DLD1 (cell line): Measurements from ENCODE around the gene ADAM10.

Source experiments
- in situ Hi-C: cut with HindIII; loops from 2 replicates; pipeline ENCODE4 v1.10.0; 2017; ENCODE audit warnings: low sequenced_read_pairs

The ADAM10 gene

GRCh38 chr15:58555162-58556027 is 194.1 kb downstream of the ADAM10 start:
- in situ Hi-C loops = no loop called here

- in situ Hi-C loops = no loop called here
Observed at GRCh38 chr15:58554758-58555157, 194.7 kb downstream of the ADAM10 start.

DNA sequence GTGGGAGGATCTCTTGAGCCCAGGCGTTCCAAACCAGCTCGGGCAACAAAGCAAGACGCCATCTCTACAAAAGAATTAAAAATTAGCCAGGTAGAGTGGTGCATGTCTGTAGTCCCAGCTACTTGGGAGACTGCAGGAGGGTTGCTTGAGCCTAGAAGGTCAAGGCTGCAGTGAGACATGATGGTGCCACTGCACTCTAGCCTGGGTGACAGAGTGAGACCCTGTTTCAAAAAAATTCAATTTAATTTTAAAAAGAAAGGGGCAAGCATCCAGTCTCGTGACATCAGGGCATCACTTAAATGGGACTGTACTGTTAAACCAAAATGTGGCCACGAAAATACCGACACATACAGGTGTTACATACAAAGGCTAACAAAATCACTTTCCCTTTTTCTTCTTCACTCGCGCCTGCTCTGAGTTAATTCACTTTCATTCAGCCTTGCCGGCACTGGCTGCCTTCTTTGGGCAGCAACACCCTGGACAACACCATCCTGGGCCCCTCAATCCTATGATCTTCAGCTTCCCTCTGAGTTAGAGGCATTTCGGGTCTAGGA is 196.1 kb downstream of the ADAM10 start:
- in situ Hi-C loops = no loop called here

- in situ Hi-C loops = no loop called here
Observed at GRCh38 chr15:58552505-58553364, 196.8 kb downstream of the ADAM10 start.

DNA sequence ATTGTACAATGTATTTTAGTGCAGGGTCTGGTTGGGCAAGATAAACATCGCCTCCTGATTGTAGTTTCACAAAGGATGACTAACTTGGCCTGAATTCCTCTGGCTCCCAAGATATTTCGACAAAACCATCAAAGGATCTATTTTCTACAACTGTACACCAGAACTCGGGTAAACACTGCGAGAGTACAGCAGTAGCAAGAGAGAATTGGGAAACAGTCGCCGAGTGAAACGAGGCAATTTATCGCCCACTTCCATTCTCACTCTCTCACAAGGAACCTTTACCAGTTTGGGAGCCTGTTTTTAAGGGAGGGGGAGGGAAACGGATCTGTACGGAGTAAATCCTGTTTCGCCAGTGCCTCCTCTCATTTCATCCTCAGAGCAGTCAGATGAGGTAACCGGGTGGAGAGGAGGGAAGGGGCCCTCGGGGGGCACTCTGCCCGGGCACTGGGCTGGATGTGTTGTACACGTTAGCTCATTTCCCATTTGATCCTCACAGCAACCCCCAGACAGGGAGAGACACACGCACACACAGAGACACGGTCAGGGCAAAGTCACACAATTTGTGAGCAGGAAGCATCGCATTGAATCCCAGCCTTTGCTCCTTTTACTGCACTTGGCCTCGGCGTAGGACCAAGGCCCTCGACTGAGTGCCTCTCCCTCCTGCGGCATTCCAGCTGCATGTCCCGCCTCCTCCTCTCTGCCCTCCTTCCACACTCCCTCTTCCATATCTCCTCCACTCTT is 197.6 kb downstream of the ADAM10 start:
- in situ Hi-C loops = no loop called here

DNA sequence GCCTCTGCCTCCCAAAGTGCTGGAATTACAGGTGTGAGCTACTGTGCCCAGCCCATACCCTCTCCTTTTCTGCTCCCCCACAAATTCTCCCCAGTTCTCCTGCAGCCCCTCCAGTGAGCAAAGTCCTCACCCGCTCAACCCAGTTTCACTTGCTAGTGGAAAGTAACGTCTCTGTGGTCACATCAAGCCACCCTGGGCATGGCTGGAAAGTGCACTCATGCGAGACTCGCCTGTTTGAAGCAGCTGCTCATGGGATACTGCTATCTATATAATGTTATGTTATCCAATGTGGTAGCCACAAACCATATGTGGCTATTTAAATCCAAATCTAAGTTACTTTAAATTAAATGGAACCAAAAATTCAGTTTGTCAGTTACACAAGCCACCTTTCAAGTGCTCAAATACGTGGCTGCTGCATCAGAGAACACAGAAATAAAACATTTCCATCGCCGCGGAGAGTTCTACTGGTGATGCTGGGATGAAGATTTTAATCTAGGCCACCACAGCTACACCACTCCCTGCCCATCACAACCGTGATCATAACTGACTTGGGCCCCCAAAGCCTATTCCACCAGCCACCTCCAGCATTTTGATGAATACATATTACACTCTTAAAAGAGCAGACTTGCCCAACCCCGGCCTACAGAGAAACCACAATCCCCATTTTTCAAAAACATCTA is 198.3 kb downstream of the ADAM10 start:
- in situ Hi-C loops = no loop called here

GRCh38 chr15:58549785-58550074 is 199.8 kb downstream of the ADAM10 start:
- in situ Hi-C loops = no loop called here

GRCh38 chr15:58549013-58549784 is 200.3 kb downstream of the ADAM10 start:
- in situ Hi-C loops = no loop called here

DNA sequence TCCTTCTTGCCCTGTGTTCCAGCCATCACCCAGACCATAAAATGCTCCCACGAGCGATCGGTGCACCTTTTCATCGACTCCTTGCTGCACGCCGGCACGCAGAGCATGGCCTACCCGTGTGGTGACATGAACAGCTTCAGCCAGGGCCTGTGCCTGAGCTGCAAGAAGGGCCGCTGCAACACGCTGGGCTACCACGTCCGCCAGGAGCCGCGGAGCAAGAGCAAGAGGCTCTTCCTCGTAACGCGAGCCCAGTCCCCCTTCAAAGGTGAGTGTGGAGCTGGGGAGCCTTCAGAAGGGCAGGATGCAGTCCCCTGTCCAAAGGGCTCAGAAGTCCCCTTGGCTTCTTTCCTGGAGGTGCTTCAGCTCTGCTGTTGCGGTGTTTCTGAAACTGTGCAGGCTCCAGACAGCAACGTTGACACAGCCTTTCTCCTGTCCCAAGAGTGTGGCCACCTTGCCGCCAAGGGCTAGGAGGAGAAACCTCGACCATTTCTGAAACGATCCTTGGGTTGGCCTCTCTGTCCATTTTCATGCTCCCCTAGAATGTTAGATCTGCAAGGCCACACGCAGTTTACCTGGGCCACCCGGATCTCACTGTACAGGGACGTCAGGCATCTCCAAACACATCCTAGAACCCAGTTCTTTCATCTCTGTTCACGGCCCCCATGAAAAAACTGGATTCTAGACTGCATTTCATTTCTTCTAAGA is 201.0 kb downstream of the ADAM10 start:
- in situ Hi-C loops = no loop called here

DNA sequence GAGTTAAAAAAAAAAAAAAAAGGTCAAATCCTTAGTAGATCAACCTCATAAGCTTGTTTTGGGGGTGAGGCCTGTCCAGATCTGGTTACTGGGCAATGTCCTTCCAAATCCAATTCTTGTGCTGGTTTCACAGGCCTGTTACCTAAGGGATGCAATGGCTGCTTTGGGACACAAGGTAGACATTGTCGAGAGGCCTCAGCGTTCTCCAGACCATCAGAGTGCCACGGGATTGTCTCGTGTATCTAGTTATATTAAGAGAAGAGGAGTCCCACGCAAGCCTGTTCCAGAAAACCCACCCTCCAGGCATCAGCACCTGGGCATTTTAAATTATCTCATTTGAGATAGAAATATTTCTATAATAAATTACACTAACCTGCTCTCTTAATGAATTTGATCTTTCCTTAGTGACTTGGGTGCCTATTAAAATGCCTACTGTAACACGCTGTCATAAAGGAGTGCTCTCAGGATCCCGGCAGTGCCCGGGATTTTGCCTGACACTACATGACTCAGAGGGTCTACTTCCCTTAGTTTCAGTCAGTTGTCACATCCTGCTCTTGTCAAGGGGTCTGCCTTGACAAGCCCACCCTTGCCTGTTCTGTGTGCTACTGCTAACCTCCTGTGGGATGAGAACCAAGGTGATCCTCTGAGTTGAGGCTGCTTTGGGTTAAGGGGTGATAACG is 201.7 kb downstream of the ADAM10 start:
- in situ Hi-C loops = no loop called here

GRCh38 chr15:58546635-58547627 is 202.6 kb downstream of the ADAM10 start:
- in situ Hi-C loops = no loop called here

DNA sequence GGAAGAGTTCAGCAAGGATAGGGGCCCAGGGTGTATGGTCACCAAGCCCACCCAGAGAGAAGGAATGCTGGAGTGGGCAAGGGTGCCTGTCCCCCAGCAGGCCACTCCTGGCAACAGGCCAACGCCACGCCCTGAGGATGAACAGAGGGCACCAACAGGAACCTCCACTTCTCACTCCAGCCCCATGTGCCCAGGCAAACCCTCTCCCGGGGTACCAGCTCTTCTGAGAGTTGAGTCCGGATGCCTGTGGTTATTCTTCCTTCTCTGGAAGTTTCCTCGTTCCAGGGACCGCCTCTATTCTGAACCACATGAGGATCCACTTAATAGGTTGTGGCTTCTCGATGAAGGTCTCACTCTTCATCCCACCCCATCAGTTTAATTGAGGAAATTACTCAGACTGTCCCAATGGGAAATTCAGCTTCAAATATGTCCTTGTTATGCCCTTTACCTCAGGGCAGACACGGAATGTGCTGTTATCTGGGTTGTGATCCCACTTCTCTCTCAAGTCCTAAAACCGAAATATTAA is 203.4 kb downstream of the ADAM10 start:
- in situ Hi-C loops = no loop called here

DNA sequence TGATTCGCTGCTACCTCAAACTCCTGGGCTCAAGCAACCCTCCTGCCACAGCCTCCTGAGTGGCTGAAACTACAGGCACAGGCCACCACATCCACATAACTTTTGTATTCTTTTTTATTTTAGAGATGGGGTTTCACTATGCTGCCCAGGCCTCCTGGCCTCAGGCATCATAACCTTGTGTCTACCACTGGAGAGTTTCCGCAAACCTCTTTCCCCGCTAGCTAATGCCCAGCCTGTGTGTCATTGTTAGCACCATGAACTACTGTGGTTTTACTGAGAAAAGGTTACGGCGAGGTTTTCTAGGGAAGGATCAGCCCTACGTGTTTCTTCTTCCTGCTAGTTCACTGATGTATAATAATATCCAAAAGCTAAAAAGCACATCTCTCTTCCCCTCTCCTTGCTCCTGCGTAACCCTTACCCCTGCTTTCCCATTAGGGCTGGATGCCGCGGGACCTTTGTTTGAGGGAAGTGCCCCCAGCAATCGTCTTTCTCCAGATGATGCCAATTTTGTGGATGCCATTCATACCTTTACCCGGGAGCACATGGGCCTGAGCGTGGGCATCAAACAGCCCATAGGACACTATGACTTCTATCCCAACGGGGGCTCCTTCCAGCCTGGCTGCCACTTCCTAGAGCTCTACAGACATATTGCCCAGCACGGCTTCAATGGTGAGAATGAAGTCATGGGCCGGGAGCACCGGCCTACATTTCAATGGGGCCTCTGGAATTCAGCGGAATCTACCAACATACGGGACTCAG is 204.0 kb downstream of the ADAM10 start:
- in situ Hi-C loops = no loop called here

GRCh38 chr15:58544756-58545155 is 204.8 kb downstream of the ADAM10 start:
- in situ Hi-C loops = no loop called here

- in situ Hi-C loops = no loop called here
Observed at GRCh38 chr15:58543664-58544335, 205.7 kb downstream of the ADAM10 start.
